Measurements from ENCODE around the gene UNC5C.

Gene UNC5C

DNA sequence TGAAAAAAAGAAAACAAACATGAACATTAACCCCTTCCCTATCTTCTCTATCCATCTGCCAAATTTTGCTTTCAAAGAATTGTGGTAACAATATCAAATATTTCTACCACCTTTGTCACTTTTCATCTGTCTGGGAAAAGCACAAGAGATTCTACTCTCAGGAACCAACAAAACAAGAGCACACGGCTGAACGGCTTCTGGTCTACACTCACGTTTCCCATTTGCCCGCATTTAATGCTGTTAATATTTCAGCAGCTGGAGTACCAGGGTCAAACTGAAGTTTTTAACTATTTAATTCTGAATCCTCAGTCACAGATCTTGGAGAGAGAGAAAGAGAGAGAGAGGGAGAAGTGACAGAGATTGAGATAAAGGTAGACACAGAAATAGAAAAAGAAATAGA lies 91.4 kb downstream of the UNC5C start:
- no peak for DNase-seq

DNA sequence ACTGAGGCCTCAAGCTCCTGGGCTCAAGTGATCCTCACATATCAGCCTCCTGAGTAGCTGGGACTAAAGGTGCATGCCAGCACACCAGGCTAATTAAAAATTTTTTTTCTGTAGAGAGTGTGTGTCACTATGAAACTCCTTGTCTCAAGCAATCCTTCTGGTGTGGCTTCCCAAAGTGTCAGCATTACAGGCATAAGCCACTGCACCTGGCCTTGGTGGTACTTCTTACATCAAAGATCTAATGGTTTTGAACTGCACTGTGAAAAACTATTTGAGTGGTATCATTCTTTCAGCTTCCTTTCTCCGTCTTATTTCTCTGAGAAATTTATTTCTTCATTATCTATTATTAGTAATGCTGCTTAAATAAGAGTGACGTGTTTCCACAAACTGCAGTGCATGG lies 98.5 kb downstream of the UNC5C start:
- DNase-seq, result no peak

DNA sequence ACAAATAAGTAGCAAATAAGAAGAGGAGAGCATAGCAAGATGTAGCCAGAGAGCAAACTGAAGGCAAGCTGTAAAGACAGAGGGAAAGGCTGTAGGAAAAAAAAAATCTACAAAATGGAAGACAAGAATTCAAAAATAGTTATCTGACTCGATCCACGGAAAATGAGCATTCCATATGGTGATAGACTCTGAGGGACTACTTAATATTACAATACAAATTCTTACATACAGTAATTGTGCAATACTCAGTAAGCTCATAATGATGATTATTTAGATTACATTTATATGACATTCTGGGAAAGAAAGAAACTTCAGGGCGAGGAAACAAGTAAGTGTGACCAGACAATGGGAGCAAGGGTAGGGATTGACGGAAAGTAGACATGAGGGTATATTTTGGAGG lies 102.6 kb downstream of the UNC5C start:
- DNase-seq, result no peak

DNA sequence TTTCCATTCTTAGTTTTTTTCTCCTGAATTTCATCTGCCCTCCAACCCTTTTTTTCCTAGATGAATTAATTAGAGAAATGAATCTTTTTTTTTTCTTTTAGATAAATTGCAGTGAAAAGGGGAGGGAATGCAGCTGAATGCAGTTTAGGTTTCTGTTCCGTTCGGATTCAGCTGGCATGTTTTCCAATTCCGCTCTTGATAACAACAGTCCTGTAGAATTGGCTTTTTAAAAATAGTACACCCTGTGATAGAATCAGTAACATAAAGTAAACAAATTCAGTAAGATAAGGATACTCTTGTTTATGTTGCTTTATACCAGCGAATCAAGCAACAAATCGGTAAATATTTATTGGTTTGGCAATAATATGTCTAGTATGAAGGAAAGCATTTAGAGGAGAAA lies 103.5 kb downstream of the UNC5C start:
- no peak for DNase-seq

DNA sequence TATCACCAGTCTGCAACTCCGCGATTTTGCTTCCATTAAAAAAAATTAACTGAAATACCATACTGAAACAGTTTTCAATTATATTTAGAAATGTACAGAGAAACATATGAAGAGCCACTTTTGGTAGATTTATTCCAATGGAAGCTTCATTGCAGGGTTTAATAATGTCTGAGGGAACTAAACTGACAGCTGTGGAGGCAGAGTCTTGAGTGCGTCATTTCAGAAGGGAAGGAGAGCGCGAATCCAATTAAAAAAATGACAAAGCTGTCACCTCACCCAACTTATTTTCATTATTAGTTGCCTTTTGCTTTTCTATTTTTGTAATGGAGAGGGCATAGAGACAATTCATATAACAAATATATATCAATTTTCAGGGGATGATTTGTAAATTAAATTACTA lies 104.0 kb downstream of the UNC5C start:
- no peak for DNase-seq

DNA sequence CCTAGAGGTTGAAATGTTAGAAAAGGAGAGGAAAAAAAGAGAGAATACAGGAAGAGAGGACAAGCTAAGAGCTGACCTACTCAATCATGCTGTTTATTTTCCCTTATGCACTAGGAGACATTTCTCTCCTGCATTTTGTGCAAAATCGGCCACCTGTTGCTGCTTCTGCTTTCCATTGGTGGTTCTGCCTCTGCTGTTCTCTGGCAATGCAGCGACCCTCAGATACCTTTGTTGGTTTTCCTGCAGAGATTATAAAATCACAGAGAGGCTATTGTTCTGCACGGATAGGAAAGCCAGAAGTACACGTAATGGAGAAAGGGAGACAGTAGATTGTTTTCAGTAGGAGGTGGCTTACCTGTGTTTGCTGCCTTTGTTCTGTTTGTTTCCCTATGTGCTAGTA lies 108.9 kb downstream of the UNC5C start:
- DNase-seq, result no peak

DNA sequence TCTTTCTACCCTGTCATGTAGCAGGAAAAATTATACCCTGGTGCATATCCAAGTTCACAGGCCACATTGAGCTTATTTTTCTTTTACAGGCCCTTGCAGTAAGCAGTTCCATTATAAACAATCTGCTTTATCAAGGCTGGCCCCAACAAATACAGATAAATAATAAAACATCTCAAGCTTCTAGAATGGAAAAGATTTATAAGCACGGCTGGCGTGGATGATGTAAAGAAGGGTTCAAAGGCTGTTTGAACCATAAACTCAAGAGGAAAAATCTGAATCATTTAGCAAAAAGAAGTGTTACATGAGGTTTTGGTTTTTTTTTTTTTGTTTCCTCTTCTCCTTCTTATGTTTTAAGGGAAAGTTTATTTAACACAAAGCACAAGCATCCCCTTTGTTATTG lies 109.7 kb downstream of the UNC5C start:
- no peak for DNase-seq

DNA sequence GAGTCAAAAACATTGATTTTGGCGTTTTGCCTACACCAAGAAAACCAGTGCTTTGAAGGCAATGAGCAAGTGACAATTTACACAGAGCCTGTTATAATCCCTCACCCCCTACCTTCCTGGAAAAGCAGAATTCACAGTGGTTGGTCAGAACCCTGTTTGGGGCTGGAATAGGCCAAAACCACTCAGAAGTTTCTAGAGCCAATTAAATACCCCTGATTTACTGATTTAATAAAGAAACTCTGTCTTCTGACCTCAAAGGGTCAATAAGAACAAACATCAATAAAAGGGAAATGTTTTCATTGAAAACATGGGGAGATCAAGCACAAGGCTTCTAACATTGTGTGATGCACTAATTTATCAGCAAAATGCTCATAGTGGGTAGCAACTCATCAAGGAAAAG lies 116.3 kb downstream of the UNC5C start:
- no peak for DNase-seq

DNA sequence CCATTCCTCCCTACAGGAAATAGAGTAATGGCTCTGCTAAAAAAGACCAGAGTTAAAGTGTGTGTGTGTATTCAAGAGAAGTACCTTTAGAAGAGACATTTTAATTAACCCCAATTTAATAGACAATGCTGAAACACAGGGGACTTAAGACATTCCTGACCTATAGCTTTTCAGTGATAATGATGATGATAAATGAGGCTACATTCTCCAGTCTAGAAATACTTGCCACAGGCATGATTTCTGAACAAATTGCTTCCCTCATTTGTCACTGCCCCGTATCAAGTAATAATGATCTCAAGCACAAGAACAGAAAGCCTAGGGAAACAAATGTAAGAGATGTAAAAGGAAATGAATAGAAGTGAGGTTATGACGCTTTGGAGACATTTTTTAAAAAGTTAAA lies 117.1 kb downstream of the UNC5C start:
- no peak for DNase-seq

DNA sequence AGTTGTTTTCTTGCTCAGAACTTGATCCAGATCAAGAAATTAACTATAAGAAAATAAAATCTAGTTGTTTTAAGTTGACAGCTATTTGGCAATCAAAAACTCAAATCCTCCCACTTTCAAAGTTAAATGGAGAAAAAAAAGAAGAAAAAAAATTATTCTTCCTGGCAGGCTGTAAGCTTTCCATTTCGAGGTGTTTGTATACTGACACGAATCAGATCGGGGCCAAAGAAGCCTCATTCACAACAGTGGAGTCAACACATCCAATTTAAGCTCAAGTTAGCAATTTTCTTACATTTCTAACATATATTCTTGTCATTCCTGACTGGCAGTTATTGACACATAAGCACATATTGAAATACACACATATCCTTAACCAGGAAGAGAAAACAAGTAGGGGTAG lies 119.4 kb downstream of the UNC5C start:
- DNase-seq, result no peak

DNA sequence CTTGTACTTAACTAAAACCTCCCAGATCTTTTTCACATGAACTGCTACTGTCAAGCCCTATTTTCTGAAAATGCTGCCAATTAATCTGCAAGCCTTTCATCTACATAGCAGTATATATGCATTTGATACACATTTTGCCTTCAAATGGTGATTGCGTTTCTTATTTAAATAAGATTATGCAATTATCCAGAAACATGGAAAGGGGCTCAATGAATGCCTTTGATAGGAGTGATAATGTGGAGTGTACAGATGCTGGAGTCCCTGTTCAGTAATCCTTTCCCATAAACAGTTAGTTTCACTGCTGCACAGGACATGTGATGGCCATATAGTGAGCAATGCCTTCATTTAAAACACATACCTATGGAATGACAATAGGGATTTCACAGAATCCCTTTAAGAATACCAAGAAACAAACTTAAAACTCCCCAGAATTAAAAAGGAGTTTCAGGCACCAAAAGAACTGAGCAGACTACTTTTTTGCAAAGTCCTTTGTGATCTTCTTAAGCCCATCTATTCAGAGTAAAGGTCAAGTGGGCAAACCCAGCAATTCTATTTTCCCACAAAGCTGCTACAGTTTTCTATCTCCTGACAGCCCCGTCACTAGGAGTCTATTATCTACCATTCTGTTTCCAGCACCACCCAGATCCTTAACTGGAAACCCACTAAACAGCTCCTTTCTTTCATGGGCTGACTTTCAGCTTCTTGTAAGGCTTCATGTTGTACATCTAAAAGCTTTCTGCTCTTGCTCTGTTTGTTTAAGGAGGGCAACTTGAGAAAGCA lies 120.3 kb downstream of the UNC5C start:
- DNase-seq, result no peak

DNA sequence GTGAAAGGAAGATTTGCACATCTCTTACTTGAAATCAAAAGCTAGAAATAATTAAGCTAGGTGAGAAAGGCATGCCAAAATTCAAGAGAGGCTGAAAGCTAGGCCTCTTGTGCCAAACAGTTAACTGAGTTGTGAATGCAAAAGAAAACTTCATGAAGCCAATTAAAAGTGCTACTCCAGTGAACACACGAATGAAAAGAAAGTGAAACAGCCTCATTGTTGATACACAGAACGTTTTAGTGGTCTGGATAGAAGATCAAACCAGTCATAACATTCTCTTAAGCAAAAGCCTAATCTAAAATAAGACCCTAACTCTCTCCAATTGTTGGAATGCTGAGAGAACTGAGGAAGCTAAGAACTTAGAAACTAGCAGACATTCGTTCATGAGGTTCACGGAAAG lies 122.3 kb downstream of the UNC5C start:
- DNase-seq, result no peak

DNA sequence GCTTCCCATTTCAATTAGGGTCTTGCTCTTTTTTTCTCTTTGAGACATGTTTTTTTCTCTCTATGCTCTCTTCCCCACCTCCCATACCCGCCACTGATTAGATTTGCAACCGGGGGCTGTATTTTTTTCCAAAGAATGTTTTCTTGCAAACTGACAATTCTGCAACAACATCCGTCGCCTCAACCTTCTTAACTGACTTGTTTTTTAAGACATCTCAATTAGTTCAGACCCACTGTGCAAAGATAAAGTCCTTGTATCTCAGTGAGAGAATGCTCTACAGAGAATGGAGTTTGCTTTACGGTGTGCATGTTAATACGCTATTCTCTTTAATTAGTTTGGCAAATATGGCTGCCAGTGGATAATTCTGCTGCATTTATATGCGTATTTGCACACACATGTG lies 126.3 kb downstream of the UNC5C start:
- DNase-seq, result no peak

DNA sequence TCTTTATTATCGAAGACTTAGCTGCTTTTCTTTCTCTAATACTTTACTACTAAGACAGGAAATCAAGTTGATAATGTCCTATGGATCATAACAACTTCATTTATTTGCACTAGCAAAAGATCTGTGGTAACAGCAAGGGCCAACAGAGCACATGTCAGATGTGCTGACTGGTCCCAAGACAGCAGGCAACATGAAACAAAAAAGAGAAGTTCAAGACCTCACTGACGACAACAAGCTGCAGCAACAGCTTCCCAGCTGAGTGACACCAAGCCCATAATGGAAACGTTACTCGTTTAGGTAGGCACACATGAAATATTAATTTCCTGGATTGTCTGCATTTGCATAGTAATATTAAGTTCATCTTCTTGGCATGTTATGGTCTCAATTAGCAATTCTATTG lies 126.9 kb downstream of the UNC5C start:
- no peak for DNase-seq

DNA sequence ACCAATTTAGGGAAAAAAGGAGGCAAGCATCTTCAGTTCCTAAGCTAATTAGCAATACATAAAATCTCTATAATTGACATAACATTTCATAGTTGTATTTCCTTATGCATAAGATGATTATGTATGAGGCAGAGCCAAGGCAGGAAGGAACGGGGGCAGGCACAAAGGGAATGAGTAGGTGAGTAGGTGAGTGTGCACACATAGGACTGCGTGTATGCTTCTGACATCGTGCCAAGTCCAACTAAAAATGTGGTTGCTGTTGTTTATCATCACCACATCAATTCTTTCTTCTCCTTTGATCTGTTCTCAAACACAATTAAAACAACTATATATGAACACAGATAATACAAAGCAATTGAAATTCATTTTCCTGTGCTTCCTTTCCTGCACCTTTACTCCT lies 131.2 kb downstream of the UNC5C start:
- no peak for DNase-seq

DNA sequence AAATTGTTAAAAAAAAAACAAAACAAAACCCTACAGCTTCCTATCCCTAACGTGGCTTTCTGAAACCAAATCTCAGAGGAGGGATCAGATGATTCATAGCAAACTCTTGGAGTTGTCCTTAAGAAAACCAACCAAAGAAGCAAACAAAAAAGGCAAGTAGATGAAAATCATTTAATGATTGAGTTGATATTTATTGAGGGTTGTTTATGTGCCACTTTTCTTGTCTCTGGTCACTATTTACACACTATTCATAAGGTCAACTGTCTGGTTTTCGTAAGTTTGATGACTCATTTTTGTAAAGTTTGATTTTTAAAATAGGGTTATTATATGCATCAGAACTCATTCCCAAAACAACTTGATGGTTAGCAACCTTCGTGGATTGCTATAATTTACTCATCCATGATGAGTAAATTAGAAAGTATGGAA lies 133.4 kb downstream of the UNC5C start:
- DNase-seq, result no peak

DNA sequence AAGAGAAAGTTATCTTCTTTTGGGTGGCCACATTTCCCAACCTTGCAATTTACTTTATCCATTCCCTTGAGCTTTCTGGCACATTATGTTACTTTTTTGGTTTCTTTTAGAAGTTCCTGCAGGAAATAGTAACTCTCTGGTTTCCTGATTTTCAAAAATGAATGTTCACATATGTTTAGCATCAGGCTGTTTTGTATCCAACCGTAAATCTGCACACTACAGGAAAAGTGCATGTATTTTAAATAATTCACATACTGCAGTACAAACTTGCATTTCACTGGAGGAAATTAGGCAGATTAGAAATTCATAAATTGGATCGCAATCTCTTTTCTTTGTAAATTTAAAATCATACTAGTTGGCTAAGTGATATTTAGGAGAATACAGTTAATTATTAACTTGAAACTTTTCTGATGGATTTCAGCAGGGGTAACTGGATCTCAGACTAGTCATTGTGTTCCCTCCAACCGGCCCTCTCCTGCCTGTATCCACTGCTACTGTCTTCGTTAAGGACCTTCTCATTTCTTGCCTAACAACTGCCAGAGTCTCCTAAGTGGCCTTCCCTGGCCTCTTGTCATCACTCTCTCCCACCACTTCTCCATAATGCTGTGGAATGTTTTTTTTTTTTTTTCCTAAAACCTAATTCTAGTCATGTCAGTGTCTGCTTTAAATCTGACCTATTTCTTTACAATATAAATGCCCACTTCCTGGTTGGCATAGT lies 137.2 kb downstream of the UNC5C start:
- peak; percentile 26 for DNase-seq

DNA sequence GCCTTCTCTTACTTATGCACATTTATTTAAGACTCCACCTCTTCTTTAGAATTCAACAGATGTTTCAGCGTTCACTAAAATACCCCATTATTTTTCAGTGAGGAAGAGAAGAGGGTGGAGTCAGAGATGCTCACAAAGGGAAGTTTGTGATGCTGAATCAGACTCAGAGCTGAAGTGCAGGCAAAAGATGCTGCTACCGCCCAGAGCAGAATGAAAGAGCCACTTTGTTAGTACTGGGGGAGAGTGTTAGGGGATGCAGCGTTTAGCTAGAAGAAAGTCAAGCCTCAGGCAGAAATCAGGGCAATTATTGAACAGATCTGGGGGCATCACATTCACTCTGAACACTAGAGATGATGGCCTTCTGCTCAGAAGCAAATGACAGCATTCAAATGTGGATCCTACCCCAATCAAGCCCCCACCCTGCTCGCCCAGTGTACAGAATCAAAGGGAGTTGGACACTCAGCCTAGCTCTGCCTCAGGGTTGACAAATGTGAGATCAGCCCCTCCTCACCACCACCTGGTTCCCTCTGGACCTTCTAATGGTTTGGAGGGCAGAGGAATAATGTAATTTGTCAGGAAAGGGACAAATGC lies 138.3 kb downstream of the UNC5C start:
- DNase-seq, result no peak

DNA sequence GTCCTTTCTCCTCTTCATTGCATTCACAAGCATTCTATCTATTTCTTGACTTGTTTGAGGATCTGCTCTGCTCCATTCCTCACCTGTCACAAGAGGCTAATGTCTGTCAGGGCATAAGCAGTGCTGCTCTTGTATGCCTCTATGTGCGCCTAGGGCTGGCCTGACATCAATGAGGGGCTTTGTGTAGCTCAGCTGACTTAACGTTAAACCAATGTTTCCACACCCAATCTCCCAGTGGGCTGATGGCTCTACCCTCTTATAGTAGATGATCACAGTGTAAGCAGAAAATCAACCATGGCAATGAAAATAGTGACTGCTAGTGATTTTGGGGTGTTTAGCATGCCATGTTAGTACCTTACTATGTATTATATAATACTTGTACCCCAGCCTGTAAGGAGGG lies 139.0 kb downstream of the UNC5C start:
- DNase-seq, result no peak

DNA sequence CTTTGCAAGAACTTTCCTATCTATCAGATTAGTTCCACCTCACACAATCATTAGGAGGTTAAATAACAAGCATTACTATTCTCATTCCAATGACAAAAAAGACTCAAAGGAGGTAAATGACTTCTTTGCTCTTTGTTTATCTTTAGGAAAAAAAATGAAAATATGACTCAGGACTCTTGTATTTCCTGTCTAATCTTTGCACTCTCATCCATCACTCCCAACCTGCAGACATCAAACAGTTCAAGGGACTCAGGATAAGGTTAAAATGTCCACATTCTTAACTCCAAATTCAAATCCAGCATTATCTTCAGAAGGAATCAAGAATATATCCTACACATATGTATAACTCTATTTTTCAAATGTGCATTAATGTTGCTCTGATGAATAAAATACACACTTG lies 139.6 kb downstream of the UNC5C start:
- DNase-seq, result no peak

DNA sequence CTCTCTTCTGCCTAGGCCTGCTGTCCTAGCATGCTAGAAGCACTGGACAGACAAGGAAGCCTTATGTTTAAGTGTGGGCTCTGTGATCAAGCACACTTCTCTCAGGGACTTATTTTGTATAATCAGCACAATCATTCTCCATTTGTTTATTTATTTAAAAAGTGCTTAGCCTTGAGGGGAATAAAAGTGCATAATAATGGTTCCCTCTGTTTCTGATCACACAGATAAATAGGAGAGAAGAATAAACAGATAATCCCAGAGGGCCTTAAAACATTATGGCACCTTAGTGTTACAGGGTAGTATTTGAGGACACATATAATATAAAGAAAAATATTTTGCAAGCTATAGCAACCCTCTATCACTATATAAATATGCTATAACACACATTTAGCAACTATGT lies 146.5 kb downstream of the UNC5C start:
- no peak for DNase-seq

DNA sequence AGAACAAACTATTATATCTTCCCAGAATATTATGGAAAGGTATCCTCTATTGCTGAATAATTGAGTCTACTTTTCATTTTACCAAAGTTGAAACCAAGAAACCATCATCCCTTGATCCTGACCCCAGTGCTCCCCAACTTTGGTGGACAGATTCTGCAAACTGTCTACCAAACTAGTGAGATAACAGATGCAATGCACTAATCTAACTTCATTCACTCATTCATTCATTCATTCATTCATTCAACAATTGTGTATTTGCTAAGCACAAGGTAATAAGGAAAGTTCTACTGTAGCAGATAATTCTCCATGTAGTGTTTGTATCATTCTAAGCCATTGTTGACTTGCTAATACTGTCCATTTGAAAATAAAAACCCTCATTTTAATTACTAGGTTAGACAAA lies 150.6 kb downstream of the UNC5C start:
- DNase-seq, result no peak

DNA sequence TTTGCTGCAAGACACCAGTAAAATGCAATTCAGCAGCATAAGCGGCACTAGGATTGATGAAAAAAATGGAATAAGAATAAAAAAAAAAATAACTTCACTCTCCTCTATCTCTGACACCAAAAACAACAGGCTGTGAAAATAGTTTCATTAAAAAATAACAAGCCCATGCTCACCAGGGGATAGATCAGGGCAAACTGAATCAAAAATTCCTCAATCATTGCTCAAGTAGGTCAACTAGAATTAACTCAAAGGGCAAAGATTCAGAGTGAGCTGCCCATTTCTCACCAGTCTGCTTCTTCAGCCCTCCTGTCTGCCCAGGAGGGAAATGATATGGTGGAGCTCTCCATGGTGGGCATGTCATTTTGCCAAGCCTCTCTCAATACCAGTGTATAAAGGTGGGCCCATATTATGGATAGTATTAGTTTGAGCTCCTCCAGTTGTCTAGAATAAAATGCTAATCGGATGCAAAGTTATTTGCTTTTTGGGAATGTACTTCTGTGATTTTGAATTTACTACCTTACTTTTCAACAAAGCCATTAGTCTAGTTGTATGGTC lies 153.9 kb downstream of the UNC5C start:
- no peak for DNase-seq

DNA sequence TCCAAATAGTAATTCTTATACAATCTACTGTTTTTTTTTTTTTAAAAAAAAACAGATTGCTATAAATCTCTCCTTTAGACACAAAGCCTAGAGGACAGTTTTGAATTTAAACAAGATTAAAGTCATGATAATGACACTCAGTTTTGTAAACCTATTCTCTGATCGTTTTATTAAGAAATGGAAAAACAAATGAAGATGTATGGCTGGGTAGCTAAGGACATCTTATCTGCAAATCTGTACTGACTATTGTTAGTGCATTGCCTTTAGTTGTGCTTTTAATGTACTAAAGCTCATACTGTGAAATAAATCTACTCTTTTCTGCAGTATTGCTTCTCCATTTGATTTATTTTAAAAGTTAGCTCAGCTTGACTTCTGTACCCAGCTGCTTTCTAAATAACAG lies 155.0 kb downstream of the UNC5C start:
- no peak for DNase-seq

Data from right hindlimb (tissue), 1 donor.